ENCODE measurements around the gene TRIM39.

TRIM39 gene

GRCh38 chr6:30327232-30327746, 562 bp downstream of the TRIM39 start:
- in situ Hi-C loops (cut with MboI; ENCODE audit: low sequenced_read_pairs), result no loop called here

GRCh38 chr6:30328397-30328796, 1.7 kb downstream of the TRIM39 start:
- in situ Hi-C loops (cut with MboI; ENCODE audit: low sequenced_read_pairs), result no loop called here

GRCh38 chr6:30329331-30329730, 2.6 kb downstream of the TRIM39 start:
- in situ Hi-C loops (cut with MboI; ENCODE audit: low sequenced_read_pairs), result no loop called here

- in situ Hi-C loops (cut with MboI; ENCODE audit: low sequenced_read_pairs), result no loop called here
These were observed 5.3 kb downstream of the TRIM39 start for GRCh38 chr6:30331981-30332380.

GRCh38 chr6:30334075-30334783, 7.5 kb downstream of the TRIM39 start:
- in situ Hi-C loops (cut with MboI; ENCODE audit: low sequenced_read_pairs), result no loop called here

GRCh38 chr6:30340589-30341054, 13.9 kb downstream of the TRIM39 start:
- in situ Hi-C loops (cut with MboI; ENCODE audit: low sequenced_read_pairs), result no loop called here

GRCh38 chr6:30341218-30341617, 14.5 kb downstream of the TRIM39 start:
- in situ Hi-C loops (cut with MboI; ENCODE audit: low sequenced_read_pairs), result no loop called here

- in situ Hi-C loops (cut with MboI; ENCODE audit: low sequenced_read_pairs), result no loop called here
These were observed 15.0 kb downstream of the TRIM39 start for GRCh38 chr6:30341728-30342127.

- in situ Hi-C loops (cut with MboI; ENCODE audit: low sequenced_read_pairs), result no loop called here
These were observed 17.6 kb downstream of the TRIM39 start for GRCh38 chr6:30344191-30344867.

GRCh38 chr6:30344868-30345671, 18.3 kb downstream of the TRIM39 start, which contains the start of gene RPP21:
TSS of gene RPP21 (plus strand) at chr6:30345156. CDS start at chr6:30345172, 16 bp downstream.
- in situ Hi-C loops (cut with MboI; ENCODE audit: low sequenced_read_pairs), result no loop called here

- in situ Hi-C loops (cut with MboI; ENCODE audit: low sequenced_read_pairs), result no loop called here
These were observed 19.1 kb downstream of the TRIM39 start for GRCh38 chr6:30345852-30346251.

- in situ Hi-C loops (cut with MboI; ENCODE audit: low sequenced_read_pairs), result no loop called here
These were observed 22.2 kb downstream of the TRIM39 start for GRCh38 chr6:30348957-30349356.

GRCh38 chr6:30349421-30350177, 22.9 kb downstream of the TRIM39 start:
- in situ Hi-C loops (cut with MboI; ENCODE audit: low sequenced_read_pairs), result no loop called here

- in situ Hi-C loops (cut with MboI; ENCODE audit: low sequenced_read_pairs), result no loop called here
These were observed 23.8 kb downstream of the TRIM39 start for GRCh38 chr6:30350524-30350923.

GRCh38 chr6:30352550-30352949, 25.8 kb downstream of the TRIM39 start:
- in situ Hi-C loops (cut with MboI; ENCODE audit: low sequenced_read_pairs), result no loop called here

GRCh38 chr6:30355281-30355680, 28.6 kb downstream of the TRIM39 start:
- in situ Hi-C loops (cut with MboI; ENCODE audit: low sequenced_read_pairs), result no loop called here

GRCh38 chr6:30356536-30356935, 29.8 kb downstream of the TRIM39 start:
- in situ Hi-C loops (cut with MboI; ENCODE audit: low sequenced_read_pairs), result no loop called here

- in situ Hi-C loops (cut with MboI; ENCODE audit: low sequenced_read_pairs), result no loop called here
These were observed 31.2 kb downstream of the TRIM39 start for GRCh38 chr6:30357678-30358540.

GRCh38 chr6:30359276-30359675, 32.5 kb downstream of the TRIM39 start:
- in situ Hi-C loops (cut with MboI; ENCODE audit: low sequenced_read_pairs), result no loop called here

- in situ Hi-C loops (cut with MboI; ENCODE audit: low sequenced_read_pairs), result no loop called here
These were observed 33.4 kb downstream of the TRIM39 start for GRCh38 chr6:30360139-30360538.
